ENCODE data around the gene NBPF20. TPM values are rescaled to one million over a fixed set of nuclear protein-coding genes. Genes with fewer than 3 reads are reported as not detected.
"Not testable (repeated sequence)": the region's sequence is repeated elsewhere in the genome, so short reads cannot be mapped to it uniquely, and the experiment has no call there.

Gene NBPF20
- 4.0 TPM for total RNA-seq

DNA sequence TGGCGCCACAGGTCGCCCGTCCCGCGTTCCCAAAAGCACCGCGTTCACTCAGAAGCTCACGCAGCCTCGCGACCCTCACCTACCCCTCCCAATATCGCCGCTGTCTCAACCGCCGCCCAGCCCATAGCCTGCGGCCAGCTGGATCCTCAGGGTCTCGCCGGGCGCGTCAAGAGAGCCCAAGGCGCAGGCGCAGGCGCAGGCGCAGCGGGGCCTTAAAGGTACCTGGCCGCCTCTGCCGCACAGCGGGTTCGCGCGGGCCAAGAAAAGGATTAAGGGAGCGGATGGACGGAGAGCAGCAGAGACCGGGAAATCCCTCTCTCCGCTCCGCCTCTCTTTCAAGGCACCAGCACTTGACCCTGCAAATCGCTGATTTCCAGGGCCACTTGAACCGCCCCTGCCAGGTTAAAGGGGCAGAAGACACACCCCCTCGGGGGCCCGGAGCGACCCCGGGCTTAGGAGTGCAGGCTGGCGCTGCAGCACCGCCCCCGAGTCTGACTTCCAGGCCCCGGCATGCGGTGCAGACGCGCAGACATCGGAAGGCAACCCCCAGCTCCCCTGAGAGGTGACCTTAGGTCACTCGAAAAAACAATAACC lies at the start of gene NBPF20:
Gene NBPF20, minus strand, starts transcription at position 168 of the 594 bp plus-strand sequence. CDS start 20,331 bp downstream, outside the sequence.
- DNase-seq (ENCODE audit: low spot score): peak; percentile 74

- DNase-seq (ENCODE audit: low spot score): not testable (repeated sequence)
Measured at GRCh38 chr1:145474837-145475368, 49.5 kb upstream of the NBPF20 start.

DNA sequence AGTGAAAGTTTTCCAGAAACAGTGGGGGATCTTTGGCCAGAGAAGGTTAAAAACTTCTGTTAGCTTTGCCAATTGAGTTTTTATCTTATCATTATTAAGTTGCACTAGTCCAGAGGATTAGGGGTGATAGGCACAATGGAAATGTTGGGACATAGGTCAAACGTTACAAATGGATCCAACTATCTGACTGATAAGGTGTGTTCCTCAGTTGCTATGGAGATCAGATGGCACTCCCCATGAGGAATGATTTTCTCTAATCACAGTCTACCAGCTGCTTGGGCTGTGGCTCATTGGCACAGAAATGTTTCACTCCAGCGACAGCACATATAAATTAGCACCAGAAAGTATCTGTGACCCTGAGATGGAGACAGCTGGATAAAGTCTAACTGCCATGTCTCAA lies 47.3 kb upstream of the NBPF20 start:
- not testable (repeated sequence) for DNase-seq (ENCODE audit: low spot score)

GRCh38 chr1:145471365-145471764 lies 46.0 kb upstream of the NBPF20 start:
- not testable (repeated sequence) for DNase-seq (ENCODE audit: low spot score)

DNA sequence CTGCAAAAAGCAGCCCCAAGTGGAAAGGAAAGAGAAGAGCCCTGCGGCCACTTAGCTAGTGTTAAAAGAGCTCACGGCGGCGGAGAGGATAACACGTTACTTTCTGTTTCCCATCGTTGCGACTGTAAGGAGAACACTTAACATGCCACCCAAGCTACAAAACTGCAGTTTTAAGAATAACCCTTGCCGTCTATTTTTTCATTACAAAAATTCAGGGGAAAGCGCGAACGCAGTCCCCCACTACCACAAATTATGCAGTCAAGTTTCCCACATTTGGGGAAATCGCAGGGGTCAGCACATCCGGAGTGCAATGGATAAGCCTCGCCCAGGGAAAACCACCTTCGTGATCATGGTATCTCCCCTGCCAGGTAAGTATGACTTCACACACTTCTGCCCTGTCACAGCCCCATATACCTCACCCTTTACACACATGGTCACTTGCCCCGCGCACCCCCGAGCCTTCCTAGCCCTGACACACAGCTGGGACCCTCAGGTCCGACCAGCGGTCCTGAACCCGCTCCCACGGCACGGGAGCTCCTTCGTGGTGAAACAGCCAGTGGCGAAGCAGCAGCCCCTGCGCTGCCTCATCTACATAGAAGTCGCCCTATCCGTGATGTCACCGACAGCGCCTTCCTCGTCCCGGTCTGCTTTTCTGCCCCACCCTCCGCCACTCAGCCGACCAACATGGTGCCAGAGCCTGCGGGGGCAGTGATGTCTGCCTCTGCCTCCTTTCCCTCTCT lies 40.2 kb upstream of the NBPF20 start:
- peak; percentile 86 for DNase-seq (ENCODE audit: low spot score)

DNA sequence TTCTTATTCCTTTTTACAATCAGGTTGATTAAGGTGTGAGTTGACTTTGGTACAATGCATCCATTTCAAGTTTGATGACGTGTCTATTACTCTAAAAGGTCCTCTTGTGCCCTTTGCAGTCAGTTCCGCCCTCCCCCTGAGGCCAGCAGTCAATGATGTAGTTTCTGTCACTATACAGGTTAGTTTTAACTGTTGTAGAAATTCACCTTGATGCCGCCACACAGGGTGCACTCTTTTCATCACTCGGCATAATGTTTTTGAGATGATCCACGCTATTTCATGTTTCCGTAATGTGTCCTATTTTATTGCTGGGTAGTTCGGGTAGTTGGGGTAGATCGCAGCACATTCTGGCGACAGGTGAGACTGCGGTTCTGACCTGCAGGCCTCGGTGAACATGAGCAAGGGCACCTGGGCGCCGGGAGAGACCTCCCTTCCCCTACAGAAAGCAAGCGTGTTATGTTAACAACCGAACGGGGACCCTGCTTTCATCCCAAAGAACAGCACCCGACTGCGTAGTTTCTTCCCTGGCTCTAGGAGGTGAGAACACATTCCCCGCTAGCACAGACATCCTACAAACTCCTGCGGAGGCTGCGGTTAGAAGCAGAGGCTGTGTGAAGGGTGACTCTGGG lies 39.4 kb upstream of the NBPF20 start:
- DNase-seq (ENCODE audit: low spot score): not testable (repeated sequence)

DNA sequence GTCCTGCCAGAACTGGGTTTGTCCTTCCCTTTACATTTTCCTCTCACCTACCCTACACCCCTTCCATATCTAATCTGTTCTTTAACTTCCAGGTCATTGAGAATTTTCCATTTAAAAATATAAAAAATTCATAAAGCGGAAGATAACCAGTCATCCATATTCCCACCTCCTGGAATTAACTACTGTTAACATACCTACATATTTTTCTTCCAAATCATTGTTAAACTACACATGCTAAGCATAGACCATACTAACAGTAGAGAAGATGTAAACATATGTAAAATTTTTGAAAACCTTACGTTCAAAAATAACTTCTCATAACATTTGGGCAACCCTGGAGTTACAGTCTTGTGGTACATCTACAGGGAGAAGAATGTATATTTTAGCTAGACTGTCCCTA lies 38.6 kb upstream of the NBPF20 start:
- not testable (repeated sequence) for DNase-seq (ENCODE audit: low spot score)

GRCh38 chr1:145460684-145461083 lies 35.3 kb upstream of the NBPF20 start:
- not testable (repeated sequence) for DNase-seq (ENCODE audit: low spot score)

DNA sequence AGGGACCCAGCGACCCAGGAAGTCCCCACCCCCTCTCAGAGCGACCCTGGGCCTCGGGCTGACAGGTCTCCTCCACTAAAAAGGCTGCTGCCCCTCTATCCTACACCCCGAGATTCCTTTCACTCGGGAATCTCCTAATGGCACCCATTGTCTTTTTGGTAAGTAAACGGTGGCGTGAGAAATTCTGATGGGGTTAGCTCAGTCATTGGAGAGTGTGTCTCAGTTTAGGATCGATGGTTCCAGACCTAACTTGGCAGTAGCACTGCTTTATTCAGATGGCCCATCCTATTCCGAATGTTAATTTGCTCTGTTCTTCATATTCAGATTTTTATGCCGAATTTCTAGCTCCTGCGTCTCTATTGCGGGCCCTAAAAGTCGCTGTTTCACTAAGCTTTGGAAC lies 34.6 kb upstream of the NBPF20 start:
- DNase-seq (ENCODE audit: low spot score): not testable (repeated sequence)

- DNase-seq (ENCODE audit: low spot score): not testable (repeated sequence)
Measured at GRCh38 chr1:145459591-145459990, 34.2 kb upstream of the NBPF20 start.

GRCh38 chr1:145459063-145459462 lies 33.7 kb upstream of the NBPF20 start:
- not testable (repeated sequence) for DNase-seq (ENCODE audit: low spot score)

DNA sequence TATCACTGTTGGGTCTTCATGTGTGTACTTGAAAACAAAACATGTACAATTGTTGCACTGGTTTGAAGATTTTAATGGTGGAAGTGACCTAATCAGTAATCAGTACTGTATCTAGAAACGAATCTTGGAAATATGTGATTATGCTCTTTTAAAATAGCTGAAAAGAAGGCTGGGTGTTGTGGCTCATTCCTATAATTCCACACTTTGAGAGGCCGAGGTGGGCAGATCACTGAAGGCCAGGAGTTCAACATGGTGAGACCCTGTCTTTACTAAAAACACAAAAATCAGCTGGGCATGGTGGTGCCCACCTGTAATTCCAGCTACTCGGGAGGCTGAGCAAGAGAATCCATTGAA lies 29.4 kb upstream of the NBPF20 start:
- DNase-seq (ENCODE audit: low spot score): not testable (repeated sequence)

DNA sequence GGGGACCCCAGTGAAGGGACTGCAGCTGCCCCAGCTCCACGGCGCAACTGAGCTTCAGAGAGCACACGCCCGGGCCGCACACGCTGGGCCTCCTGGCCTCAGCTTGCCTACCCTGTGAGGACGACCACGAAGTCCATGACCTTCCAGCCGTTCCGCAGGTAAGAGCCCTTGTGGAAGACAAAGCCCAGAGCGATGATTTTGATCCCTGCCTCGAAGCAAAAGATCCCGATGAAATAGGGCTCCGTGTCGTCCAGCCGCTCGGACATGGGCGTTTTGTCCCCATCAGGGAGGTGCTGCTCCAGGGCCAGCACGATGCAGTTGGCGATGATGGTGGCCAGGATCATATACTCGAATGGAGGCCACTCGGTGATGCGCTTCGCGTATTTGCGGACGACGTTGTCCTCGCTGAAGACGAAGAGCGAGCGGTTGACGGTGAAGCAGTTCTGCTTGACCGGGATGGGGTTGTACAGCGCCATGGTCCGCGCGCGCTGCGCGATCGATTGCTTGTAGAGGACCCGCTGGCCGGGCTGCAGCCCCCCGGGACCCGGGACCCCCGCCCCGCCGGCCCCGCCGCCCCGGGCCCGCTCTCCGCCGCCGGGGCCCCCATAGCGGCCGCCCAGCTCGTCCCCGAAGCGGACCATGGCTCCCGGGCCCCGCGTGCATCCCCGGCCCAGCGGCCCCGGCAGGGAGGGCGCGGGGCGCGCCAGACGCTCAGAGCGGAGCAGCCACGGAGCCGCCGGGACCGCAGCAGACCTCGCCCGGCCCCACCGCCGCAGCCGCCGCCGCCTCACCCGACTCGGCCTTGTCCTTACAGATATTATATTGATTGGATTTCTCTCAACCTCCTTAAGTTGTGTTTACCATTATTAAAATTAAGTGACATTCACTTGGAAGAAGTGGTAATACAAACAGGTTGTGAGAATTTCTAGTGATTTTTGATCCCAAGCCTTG lies 28.7 kb upstream of the NBPF20 start:
- DNase-seq (ENCODE audit: low spot score): not testable (repeated sequence)

GRCh38 chr1:145452506-145452905 lies 27.1 kb upstream of the NBPF20 start:
- not testable (repeated sequence) for DNase-seq (ENCODE audit: low spot score)

- not testable (repeated sequence) for DNase-seq (ENCODE audit: low spot score)
Measured at GRCh38 chr1:145451914-145452313, 26.5 kb upstream of the NBPF20 start.

DNA sequence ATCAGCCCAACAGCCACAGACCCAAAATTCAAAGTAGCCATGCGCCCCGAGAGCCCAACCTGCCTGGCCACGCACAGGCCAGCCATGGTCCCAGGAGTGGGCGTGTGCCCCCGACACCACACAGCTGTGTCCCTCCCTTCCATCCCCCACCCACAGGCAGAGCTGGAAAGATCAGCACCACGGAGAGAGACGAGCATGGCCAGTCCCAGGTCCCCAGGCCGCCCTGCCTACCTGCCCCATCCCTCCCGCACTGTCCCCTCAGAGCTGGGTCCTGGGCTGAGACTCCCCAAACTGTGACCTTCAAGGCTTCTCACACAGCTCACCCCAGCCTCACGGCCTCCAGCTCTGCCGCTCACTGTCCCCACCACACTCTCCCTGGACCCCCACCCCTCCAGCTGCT lies 19.8 kb upstream of the NBPF20 start:
- DNase-seq (ENCODE audit: low spot score): not testable (repeated sequence)

GRCh38 chr1:145442340-145442739 lies 16.9 kb upstream of the NBPF20 start:
- not testable (repeated sequence) for DNase-seq (ENCODE audit: low spot score)

DNA sequence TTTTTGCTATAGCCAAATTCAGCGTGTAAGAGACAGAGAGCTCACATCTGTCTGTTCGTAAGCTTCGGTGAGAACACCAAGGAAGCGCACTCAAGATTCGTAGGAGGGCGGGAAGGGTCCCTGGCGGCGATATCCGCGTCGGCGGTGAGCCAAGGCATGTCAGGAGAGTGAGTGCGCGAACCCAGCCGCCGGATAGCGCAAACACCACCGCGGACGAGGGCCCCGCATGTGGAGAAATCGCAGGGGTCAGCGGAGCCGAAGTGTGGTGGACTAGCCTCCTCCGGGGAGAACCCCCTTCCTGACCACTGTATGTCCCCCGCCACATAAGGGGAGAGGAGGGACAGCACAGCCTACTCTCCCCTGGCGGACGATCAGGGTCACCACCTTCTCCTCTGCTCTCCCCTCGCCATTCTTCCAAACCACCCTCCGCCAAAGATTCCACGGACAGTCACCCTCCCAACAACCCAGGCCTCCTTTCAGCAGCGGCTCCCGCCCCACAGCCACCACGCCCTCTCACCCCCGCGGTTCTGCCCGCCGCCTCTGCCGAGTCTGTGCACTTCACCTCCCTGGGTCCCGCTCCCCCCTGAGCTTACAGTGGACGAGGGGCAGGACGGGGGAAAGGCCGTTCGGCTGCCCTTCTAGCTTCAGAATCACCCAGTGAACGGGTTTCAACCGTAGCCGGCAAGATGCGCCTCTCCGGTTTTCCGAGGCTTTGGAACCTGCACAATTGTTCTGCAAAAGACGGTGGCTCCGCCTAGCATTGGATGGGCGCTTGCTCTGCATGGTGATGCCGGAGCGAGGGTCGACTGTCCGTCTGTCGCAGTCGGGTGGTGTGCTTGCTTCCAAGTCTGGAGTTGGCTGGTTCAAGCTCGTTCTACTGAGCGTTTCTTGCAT lies 6.2 kb upstream of the NBPF20 start:
- DNase-seq (ENCODE audit: low spot score): not testable (repeated sequence)

GRCh38 chr1:145430830-145431229 lies 5.4 kb upstream of the NBPF20 start:
- DNase-seq (ENCODE audit: low spot score): not testable (repeated sequence)

GRCh38 chr1:145429329-145429728 lies 3.9 kb upstream of the NBPF20 start:
- not testable (repeated sequence) for DNase-seq (ENCODE audit: low spot score)

Data from ureter (tissue), 1 donor.